Memory B cell (primary cell): Measurements from ENCODE around the gene POLN.

Source experiments
- ATAC-seq: fragments of 150-1000 bp; cut with Tn5 transposase; 2 replicates; pipeline ENCODE4 v1.10.0; 2021; ENCODE audit warnings: low read depth, mild to moderate bottlenecking, moderate library complexity
- DNase-seq, 2 donors: peaks; one replicate each; pipeline ENCODE4 v3.0.0; 2022; ENCODE audit warnings: low spot score in 2 of 2
- H3K27ac Mint-ChIP-seq: one replicate; pipeline ENCODE4 v1.8.0; 2022; ENCODE audit warnings: mild to moderate bottlenecking, moderate library complexity, mixed read lengths
- H3K27me3 Mint-ChIP-seq: one replicate; pipeline ENCODE4 v1.8.0; 2022; ENCODE audit warnings: mixed read lengths
- H3K36me3 Mint-ChIP-seq: one replicate; pipeline ENCODE4 v1.8.0; 2022; ENCODE audit warnings: mild to moderate bottlenecking, mixed read lengths
- H3K4me1 Mint-ChIP-seq: one replicate; pipeline ENCODE4 v1.8.0; 2022; ENCODE audit warnings: mixed read lengths
- H3K4me3 Mint-ChIP-seq: one replicate; pipeline ENCODE4 v1.8.0; 2022; ENCODE audit warnings: mild to moderate bottlenecking, moderate library complexity, mixed read lengths
- H3K9me3 Mint-ChIP-seq: one replicate; pipeline ENCODE4 v1.8.0; 2022; ENCODE audit warnings: mixed read lengths

The POLN gene

DNA sequence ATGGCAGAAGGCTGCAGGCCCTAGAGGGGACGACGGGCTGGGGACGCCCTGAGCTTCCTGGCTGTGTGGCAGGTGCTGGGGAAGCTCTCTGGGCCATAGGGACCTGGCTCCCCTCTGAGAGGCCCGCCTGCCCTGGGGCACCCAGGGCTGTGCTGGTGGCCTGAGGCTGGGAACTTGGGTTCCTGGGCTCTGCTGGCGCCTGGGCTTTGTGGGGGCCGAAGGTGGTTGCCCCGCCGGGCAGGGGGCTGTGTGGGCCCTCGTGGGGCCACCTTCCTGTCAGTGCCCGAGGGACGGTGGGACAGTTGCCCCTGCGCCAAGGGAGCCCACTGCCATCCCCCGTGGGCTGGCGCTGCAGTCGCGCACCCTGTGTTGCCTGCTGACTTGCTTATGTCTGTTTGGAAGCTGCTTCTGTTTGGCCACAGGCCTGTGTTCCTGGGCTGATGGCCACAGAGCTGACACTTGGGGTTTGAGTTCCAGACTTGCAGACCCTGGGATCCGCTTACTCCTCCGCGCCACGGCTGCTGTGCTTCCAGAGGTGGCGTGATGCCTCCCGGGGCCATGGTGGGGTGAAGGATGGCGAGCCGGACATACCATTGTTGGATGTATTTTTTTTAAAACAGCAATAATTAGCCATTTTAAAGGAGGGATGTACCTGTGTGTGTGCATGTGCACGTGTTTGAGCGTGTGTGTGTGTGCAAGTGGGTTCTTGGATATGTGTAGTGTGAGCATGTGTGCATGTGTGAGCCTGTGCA, 174.3 kb downstream of the POLN start:
- Mint-ChIP-seq H3K4me1 (peaks cover 3% of the 10 kb centered on the region), H3K36me3 (no peaks in the 10 kb centered on the region), H3K27me3 (peaks cover 5% of the 10 kb centered on the region), H3K4me3 (no peak overlapping the region), H3K27ac (no peak overlapping the region), H3K9me3 (no peaks in the 10 kb centered on the region)
- ATAC-seq (no peak), DNase-seq (no peak)

DNA sequence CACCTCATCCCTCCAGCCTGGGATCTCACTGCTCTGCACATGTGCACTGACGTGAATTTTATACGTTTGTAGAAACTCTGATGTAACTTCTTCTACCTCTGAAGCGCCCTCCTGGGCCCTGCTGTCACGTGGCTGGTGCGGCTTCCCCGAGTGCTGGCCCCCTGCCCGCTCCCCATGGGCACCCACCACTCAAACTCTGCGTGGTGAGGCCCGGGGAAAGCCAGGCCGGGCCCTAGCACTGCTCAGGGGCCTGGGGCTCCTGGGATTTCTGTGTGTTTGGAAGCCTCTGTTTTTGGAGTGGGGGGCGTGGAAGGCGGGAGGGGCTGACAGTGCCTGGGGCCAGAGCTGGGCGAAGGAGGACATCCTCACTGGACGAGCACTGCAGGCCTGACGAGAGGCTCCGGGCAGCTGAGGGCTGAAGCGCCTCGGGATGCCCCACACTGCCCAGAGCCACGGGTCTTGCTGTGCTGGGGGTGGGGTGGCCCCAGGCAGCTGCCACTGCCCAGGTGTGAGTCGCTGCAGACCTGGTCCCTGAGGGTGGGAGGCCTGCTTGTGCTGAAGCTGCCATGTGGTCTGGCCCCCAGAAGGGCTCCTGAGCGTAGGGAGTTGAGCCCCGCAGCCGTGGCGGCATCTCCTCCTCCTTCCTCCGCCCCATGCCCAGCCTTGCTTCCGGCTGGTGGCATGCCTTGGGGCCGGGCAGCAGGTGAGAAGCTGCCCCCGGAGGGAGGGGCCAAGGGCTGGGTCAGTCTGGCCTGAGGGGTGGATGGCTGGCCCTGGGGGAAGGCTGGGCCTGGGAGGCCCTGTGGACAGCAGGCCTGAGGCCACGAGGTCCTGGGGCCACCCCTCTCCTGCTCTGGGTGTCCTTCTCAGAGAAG, 175.1 kb downstream of the POLN start:
- ATAC-seq (no peak), DNase-seq (no peak)
- H3K4me3 Mint-ChIP-seq: no peak overlapping the region
- H3K27me3 Mint-ChIP-seq: peaks cover 7% of the 10 kb centered on the region
- peaks cover 3% of the 10 kb centered on the region for H3K4me1 Mint-ChIP-seq
- no peaks in the 10 kb centered on the region for H3K36me3 Mint-ChIP-seq
- H3K27ac Mint-ChIP-seq: no peak overlapping the region
- H3K9me3 Mint-ChIP-seq: no peaks in the 10 kb centered on the region

DNA sequence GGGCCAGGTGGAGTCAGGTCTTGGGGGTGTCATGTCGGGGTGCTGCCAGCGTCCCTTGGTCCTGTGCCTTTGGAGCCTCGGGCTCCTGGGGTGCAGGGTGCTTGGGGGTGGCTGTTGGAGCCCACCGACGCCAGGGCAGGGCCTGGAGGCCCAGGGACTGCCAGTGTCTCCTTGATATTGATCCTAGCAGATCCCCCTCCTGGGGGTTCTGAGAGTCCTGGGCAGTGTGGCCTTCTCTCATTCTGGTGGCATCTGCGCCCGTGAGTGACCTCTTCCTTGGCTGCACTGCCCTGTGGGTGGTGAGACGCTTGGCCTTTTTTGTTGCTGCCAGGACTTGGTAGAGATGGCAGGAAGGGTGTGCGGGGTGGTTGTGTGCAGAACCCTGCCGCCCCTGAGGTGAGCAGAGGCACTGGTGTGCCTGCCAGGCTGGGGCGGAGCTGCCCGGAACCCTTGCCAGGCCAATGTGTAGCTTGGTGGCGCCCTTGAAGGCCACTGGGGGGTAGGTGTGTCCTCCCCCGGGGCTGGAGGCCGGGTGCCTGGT, 175.8 kb downstream of the POLN start:
- Mint-ChIP-seq H3K36me3 (no peaks in the 10 kb centered on the region), H3K27ac (no peak overlapping the region), H3K9me3 (no peaks in the 10 kb centered on the region), H3K27me3 (peaks cover 6% of the 10 kb centered on the region), H3K4me3 (no peak overlapping the region), H3K4me1 (peaks cover 3% of the 10 kb centered on the region)
- ATAC-seq: no peak
- no peak for DNase-seq

DNA sequence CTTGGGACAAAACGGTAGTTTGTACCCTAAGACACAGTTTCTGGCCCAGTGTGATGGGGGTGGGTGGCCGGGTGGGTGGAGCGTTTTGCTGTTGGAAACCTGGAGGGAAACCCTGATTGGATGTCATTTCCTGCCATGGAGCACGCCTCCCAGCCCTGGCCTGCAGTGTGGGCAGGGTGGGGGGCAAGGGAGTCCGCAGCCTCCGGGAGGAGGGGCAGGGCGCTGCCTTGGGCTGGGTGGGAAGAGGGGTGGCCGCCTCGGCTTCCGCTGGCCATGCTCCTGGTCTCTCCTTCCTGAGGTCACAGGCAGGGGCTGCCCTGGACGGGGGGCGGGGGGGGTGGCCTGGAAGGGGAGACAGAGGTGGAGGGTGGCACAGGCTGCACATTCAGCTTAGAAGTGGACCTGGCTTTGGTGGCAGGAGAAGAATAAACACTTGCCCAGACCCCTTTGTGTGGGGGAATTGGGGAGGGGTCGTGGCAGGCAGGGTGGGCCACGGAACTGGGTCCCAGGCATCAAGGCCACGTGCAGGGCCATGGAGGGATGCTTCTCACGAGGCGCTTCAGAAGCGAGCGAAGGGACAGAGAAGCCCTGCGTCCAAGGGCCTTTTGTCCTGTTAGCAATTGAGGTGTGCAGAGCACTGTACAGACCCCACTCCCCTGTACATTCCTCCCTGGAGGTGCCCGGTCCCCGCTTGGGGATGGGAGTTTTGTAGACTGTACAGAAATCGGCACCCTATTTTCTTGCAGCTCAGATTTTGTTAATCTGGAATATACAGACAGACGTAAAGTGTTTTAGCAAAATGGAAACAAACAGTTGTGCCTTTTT, 176.6 kb downstream of the POLN start:
- no peaks in the 10 kb centered on the region for H3K36me3 Mint-ChIP-seq
- H3K27ac Mint-ChIP-seq: no peak overlapping the region
- H3K4me1 Mint-ChIP-seq: peaks cover 3% of the 10 kb centered on the region
- H3K27me3 Mint-ChIP-seq: peaks cover 4% of the 10 kb centered on the region
- H3K4me3 Mint-ChIP-seq: no peak overlapping the region
- ATAC-seq (no peak), DNase-seq (no peak)
- H3K9me3 Mint-ChIP-seq: no peaks in the 10 kb centered on the region

DNA sequence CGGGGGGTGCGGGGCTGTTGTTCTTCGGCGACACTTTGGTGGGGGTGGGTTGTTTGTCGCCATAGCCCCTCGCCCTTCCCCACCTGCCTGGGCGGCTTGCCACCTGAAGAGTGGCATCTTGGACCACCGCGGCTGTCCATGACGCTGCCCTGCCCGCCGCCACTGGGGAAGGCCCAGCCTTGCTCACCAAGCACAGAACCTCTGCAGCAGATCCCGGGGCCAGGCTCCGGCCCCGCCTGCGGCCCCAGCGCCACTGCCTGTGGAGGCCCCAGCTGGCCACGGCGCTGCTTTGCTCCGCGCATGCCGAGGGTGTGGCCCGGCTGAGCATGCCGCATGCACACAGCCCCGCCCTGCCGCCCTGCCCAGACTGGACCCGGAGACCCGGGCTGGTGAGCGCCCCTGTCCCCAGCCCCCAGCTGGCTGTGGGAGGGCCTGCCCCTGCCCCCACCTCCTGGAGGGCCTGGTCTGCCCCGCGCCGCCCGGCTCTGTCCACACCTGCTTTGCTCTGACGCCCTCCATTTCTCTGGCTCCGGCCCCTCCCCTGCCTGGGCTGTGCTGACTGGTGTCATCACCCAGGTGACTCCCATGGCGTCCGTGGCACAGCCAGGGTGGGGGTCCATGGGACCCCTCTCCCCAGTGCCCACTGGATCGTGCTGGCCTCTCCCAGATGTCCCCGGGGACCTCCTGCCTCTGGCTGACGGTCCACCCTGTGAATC, 177.5 kb downstream of the POLN start:
- H3K4me1 Mint-ChIP-seq: peaks cover 3% of the 10 kb centered on the region
- no peaks in the 10 kb centered on the region for H3K9me3 Mint-ChIP-seq
- no peaks in the 10 kb centered on the region for H3K36me3 Mint-ChIP-seq
- DNase-seq (no peak), ATAC-seq (no peak)
- H3K27ac Mint-ChIP-seq: no peak overlapping the region
- no peak overlapping the region for H3K4me3 Mint-ChIP-seq
- peaks cover 4% of the 10 kb centered on the region for H3K27me3 Mint-ChIP-seq

DNA sequence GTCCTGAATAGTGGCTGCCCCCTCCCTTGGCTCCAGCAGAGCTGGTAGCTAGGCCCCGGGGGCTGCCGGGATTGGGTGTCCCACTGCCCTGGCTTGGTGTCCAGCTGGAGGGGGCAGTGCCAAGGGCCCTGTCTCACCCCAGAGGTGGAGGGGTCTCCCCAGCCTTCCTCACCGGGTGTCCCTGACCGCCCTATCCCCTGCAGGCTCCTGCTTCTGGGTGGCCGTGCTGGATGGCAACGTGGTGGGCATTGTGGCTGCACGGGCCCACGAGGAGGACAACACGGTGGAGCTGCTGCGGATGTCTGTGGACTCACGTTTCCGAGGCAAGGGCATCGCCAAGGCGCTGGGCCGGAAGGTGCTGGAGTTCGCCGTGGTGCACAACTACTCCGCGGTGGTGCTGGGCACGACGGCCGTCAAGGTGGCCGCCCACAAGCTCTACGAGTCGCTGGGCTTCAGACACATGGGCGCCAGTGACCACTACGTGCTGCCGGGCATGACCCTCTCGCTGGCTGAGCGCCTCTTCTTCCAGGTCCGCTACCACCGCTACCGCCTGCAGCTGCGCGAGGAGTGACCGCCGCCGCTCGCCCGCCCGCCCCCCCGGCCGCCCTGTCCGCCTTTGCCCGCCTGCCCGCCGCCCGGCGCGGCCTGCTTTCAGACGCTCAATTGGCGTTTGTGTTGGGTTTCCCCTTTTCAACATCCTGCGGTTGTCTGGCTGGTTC, 178.2 kb downstream of the POLN start:
- no peak overlapping the region for H3K27ac Mint-ChIP-seq
- no peaks in the 10 kb centered on the region for H3K36me3 Mint-ChIP-seq
- H3K27me3 Mint-ChIP-seq: peaks cover 4% of the 10 kb centered on the region
- no peaks in the 10 kb centered on the region for H3K9me3 Mint-ChIP-seq
- ATAC-seq (no peak), DNase-seq (no peak)
- no peak overlapping the region for H3K4me3 Mint-ChIP-seq
- peaks cover 3% of the 10 kb centered on the region for H3K4me1 Mint-ChIP-seq

DNA sequence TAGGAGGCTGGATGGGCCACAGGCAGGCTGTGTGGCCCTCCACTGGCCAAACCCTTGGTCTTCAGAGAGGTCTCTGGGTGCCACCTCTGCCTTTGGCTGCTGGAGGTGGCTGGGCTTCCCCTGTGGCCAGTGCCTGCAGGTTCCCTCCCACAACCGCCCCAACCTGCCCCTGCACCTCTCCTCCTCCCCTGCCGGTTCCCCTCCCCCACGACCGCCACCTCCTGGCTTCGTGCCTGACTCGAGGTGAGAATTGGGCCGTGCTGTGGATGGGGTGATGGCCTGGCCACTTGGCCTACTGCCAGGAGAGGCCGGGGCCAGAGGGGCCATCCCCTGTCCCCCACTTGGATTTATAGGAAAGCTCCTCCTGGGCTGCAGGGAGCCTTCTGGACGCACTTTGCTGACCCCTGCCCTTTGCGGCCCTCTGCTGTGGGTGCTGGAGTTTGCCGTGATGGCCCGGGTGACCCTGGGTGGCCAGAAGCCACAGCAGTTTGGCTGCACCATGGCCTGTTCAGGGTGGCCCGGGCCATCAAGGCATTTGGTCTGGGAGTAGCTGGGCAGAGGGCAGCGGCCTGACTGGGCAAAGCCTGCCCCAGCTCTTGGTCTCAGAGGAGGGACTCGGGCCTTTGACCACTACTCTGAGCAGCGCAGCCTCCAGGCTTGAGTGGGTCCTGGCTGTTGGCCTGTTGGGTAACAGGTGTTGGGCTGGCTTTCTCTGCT, 179.0 kb downstream of the POLN start:
- Mint-ChIP-seq H3K27ac (no peak overlapping the region), H3K36me3 (no peaks in the 10 kb centered on the region), H3K27me3 (peaks cover 4% of the 10 kb centered on the region), H3K4me1 (no peaks in the 10 kb centered on the region), H3K9me3 (no peaks in the 10 kb centered on the region), H3K4me3 (no peak overlapping the region)
- DNase-seq: no peak
- ATAC-seq: no peak

DNA sequence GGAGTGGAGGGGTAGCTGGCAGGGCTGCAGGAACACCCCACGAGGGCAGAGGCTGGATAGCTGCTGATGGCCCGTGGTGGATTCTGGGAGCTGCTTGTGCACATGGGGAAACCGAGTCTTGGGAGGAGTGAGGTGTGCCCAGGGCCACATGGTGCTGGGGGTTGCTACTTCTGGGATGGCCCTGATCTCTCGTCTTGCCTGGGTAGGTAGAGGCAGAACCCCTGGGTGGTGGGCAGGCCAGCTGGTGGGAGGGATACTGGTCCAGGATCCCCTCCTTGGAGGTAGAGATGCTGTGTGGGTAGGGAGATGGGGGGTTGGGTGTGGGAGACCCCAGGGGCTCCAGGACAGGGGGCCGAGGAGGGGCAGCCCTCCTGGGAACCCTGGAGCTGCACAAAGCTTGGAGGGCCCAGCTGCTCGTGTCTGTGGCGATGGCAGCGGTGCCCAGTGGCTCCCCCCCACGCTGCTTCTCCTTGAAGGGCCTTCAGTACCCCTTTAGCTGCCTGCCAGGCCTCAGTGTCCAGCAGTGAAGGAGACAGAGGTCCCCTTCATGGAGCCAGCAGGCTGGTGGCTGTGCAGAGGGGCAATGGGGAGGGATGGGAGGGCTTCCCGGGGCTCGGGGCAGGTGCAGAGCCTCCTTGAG, 179.6 kb downstream of the POLN start:
- no peak for ATAC-seq

DNA sequence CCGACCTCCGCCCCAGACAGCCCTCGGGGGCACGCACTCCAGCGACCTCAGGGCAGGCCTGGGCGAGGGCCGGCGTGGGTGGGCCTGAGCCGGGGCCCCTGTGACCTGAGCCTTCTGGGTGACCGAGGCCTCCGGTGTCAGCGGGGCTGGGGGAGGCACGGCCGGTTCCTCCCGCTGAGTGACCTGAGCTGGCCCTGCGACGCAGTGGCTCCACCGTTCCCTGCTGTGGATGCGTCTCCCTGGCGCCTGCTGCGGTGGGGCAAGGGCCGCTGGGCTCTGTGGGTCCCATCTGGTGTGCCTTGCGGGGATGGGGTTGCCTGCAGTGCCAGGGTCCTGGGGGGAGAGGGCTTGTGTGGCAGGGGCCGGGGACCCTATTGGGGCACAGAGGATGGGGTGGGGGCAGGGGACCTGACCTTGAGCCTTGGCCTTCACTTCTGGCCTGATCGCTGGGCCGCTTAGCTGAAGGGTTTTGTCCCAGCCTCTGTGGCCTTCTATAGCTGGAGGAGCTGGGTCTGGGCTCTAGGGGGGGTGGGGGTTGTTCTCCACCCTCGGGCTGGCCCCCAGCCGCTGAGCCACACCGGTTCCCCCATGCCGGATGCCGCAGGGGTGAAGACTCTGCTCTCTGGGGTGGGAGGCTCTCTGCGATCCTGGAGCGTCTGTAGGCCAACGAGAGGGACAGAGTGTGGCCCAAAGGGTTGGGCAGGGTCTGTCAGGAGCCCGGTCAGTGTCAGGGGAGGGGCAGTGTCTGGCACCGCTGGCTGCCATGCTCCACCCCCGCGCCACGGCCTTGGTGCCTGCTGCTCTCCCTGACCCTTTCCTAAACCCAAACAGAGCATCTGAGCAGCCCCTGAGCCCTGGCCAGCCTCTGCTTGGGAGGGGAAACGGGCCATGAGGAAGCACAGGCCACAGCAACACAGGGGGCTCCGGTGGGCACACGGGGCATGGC, 180.5 kb downstream of the POLN start:
- ATAC-seq (no peak), DNase-seq (no peak)
- Mint-ChIP-seq H3K9me3 (no peaks in the 10 kb centered on the region), H3K4me1 (no peaks in the 10 kb centered on the region), H3K27ac (no peak overlapping the region), H3K4me3 (no peak overlapping the region), H3K36me3 (no peaks in the 10 kb centered on the region), H3K27me3 (peaks cover 4% of the 10 kb centered on the region)

More for the DNA sequence above, 179.6 kb downstream of the POLN start:
- H3K4me3 Mint-ChIP-seq: no peak overlapping the region
- DNase-seq: no peak
- H3K4me1 Mint-ChIP-seq: no peaks in the 10 kb centered on the region
- no peak overlapping the region for H3K27ac Mint-ChIP-seq
- no peaks in the 10 kb centered on the region for H3K36me3 Mint-ChIP-seq
- no peaks in the 10 kb centered on the region for H3K9me3 Mint-ChIP-seq
- H3K27me3 Mint-ChIP-seq: peaks cover 4% of the 10 kb centered on the region

DNA sequence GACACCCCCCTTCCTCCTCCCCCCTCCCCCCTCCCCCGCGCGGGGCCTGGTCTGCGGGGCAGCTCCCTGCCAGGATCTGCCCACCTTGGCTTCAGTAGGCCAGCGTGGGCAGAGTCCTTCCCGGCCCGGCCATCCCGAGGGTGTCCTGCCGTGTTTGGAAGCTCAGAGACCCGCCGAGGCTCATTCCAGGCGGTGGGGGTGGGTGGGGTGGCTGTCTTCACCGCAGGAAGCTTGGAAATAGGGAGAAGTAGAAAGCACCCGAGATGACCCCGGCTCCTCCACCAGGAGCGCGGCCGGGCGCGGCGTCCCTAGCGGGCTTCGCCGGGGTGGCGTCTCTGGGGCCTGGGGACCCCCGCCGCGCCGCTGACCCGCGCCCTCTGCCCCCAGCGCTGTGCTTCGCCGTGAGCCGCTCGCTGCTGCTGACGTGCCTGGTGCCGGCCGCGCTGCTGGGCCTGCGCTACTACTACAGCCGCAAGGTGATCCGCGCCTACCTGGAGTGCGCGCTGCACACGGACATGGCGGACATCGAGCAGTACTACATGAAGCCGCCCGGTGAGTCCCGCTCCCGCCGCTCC, 181.2 kb downstream of the POLN start:
- no peak for DNase-seq
- H3K9me3 Mint-ChIP-seq: no peaks in the 10 kb centered on the region
- H3K4me3 Mint-ChIP-seq: no peak overlapping the region
- H3K36me3 Mint-ChIP-seq: no peaks in the 10 kb centered on the region
- H3K27me3 Mint-ChIP-seq: peaks cover 4% of the 10 kb centered on the region
- no peak for ATAC-seq
- H3K4me1 Mint-ChIP-seq: no peaks in the 10 kb centered on the region
- no peak overlapping the region for H3K27ac Mint-ChIP-seq
